ENCODE results near the gene TSPEAR.

Gene TSPEAR

GRCh38 chr21:44531606-44532564, 179.5 kb downstream of the TSPEAR start:
- Mint-ChIP-seq H3K27ac (no peak overlapping the region), H3K4me1 (ENCODE audit: low read depth) (no peaks in the 10 kb centered on the region), H3K36me3 (ENCODE audit: low read depth) (no peaks in the 10 kb centered on the region), H3K9me3 (no peaks in the 10 kb centered on the region), H3K4me3 (no peak overlapping the region), H3K27me3 (no peaks in the 10 kb centered on the region)

- Mint-ChIP-seq H3K36me3 (ENCODE audit: low read depth) (no peaks in the 10 kb centered on the region), H3K9me3 (no peaks in the 10 kb centered on the region), H3K4me3 (no peak overlapping the region), H3K27ac (no peak overlapping the region), H3K27me3 (no peaks in the 10 kb centered on the region), H3K4me1 (ENCODE audit: low read depth) (no peaks in the 10 kb centered on the region)
These were observed 180.3 kb downstream of the TSPEAR start for GRCh38 chr21:44530903-44531605.

GRCh38 chr21:44530221-44530902, 181.0 kb downstream of the TSPEAR start:
- Mint-ChIP-seq H3K9me3 (no peaks in the 10 kb centered on the region), H3K27me3 (no peaks in the 10 kb centered on the region), H3K36me3 (ENCODE audit: low read depth) (no peaks in the 10 kb centered on the region), H3K4me3 (no peak overlapping the region), H3K27ac (peak overlapping the region; percentile 3), H3K4me1 (ENCODE audit: low read depth) (no peaks in the 10 kb centered on the region)

GRCh38 chr21:44529503-44530125, 181.8 kb downstream of the TSPEAR start:
- Mint-ChIP-seq H3K4me3 (no peak overlapping the region), H3K36me3 (ENCODE audit: low read depth) (no peaks in the 10 kb centered on the region), H3K27me3 (no peaks in the 10 kb centered on the region), H3K27ac (no peak overlapping the region), H3K4me1 (ENCODE audit: low read depth) (no peaks in the 10 kb centered on the region), H3K9me3 (no peaks in the 10 kb centered on the region)

- Mint-ChIP-seq H3K36me3 (ENCODE audit: low read depth) (no peaks in the 10 kb centered on the region), H3K27ac (no peak overlapping the region), H3K4me1 (ENCODE audit: low read depth) (no peaks in the 10 kb centered on the region), H3K9me3 (no peaks in the 10 kb centered on the region), H3K27me3 (no peaks in the 10 kb centered on the region), H3K4me3 (no peak overlapping the region)
These were observed 182.4 kb downstream of the TSPEAR start for GRCh38 chr21:44529011-44529421.

- no peaks in the 10 kb centered on the region for H3K36me3 Mint-ChIP-seq (ENCODE audit: low read depth)
- H3K27ac Mint-ChIP-seq = no peak overlapping the region
- H3K4me3 Mint-ChIP-seq = no peak overlapping the region
- H3K27me3 Mint-ChIP-seq = no peaks in the 10 kb centered on the region
- H3K4me1 Mint-ChIP-seq (ENCODE audit: low read depth) = no peaks in the 10 kb centered on the region
- no peaks in the 10 kb centered on the region for H3K9me3 Mint-ChIP-seq
These were observed 182.8 kb downstream of the TSPEAR start for GRCh38 chr21:44528634-44528995.

- Mint-ChIP-seq H3K9me3 (no peaks in the 10 kb centered on the region), H3K27me3 (no peaks in the 10 kb centered on the region), H3K4me1 (ENCODE audit: low read depth) (no peaks in the 10 kb centered on the region)
These were observed 183.3 kb downstream of the TSPEAR start for GRCh38 chr21:44527983-44528633.

GRCh38 chr21:44527156-44527982, 184.0 kb downstream of the TSPEAR start:
- Mint-ChIP-seq H3K27ac (no peak overlapping the region), H3K27me3 (no peaks in the 10 kb centered on the region), H3K4me3 (no peak overlapping the region), H3K9me3 (no peaks in the 10 kb centered on the region), H3K36me3 (ENCODE audit: low read depth) (no peaks in the 10 kb centered on the region), H3K4me1 (ENCODE audit: low read depth) (no peaks in the 10 kb centered on the region)

More at GRCh38 chr21:44527983-44528633, 183.3 kb downstream of the TSPEAR start:
- no peaks in the 10 kb centered on the region for H3K36me3 Mint-ChIP-seq (ENCODE audit: low read depth)
- no peak overlapping the region for H3K4me3 Mint-ChIP-seq
- no peak overlapping the region for H3K27ac Mint-ChIP-seq

- H3K36me3 Mint-ChIP-seq (ENCODE audit: low read depth) = no peaks in the 10 kb centered on the region
- H3K4me1 Mint-ChIP-seq (ENCODE audit: low read depth) = no peaks in the 10 kb centered on the region
- no peaks in the 10 kb centered on the region for H3K9me3 Mint-ChIP-seq
- no peaks in the 10 kb centered on the region for H3K27me3 Mint-ChIP-seq
- no peak overlapping the region for H3K27ac Mint-ChIP-seq
- H3K4me3 Mint-ChIP-seq = no peak overlapping the region
These were observed 185.0 kb downstream of the TSPEAR start for GRCh38 chr21:44526096-44526997.

GRCh38 chr21:44525391-44526095, 185.8 kb downstream of the TSPEAR start:
- Mint-ChIP-seq H3K27me3 (no peaks in the 10 kb centered on the region), H3K36me3 (ENCODE audit: low read depth) (no peaks in the 10 kb centered on the region), H3K4me3 (no peak overlapping the region), H3K4me1 (ENCODE audit: low read depth) (no peaks in the 10 kb centered on the region), H3K27ac (no peak overlapping the region), H3K9me3 (no peaks in the 10 kb centered on the region)

- Mint-ChIP-seq H3K27me3 (no peaks in the 10 kb centered on the region), H3K4me3 (no peak overlapping the region), H3K4me1 (ENCODE audit: low read depth) (no peaks in the 10 kb centered on the region), H3K36me3 (ENCODE audit: low read depth) (no peaks in the 10 kb centered on the region), H3K9me3 (no peaks in the 10 kb centered on the region), H3K27ac (no peak overlapping the region)
These were observed 186.7 kb downstream of the TSPEAR start for GRCh38 chr21:44524414-44525371.

All from stimulated activated naive CD8-positive, alpha-beta T cell treated with anti-CD3 and anti-CD28 coated beads, Interleukin-15, Interleukin-2, amounts not matched to agents 100 ng/mL and 50 ng/mL, for 24 hours (primary cell).